Tibial nerve (tissue), 4 donors: ENCODE data around the gene ARID1B. TPM values are rescaled to one million over a fixed set of nuclear protein-coding genes. Genes with fewer than 3 reads are reported as not detected.

Source experiments
- DNase-seq, 2 donors: peaks; one replicate each; pipeline ENCODE4 v3.0.0-alpha.2; 2019; ENCODE audit warnings: low spot score in 2 of 2
- H3K27ac ChIP-seq, 4 donors: fragments of 200-600 bp; sonication (generic) in 3 of 4; one replicate each; pipeline ENCODE4 v1.5.1; 2017 to 2019; ENCODE audit warnings: mild to moderate bottlenecking in 1 of 4
- H3K27me3 ChIP-seq, 2 donors: fragments of 200-600 bp; sonication (generic) in 1 of 2; one replicate each; pipeline versions ENCODE4 v1.5.1 to v1.6.0; 2017 to 2019
- H3K36me3 ChIP-seq, 3 donors: fragments of 200-600 bp; sonication (generic); one replicate each; pipeline ENCODE4 v1.5.1; 2018 to 2019
- H3K4me1 ChIP-seq, 4 donors: fragments of 200-600 bp; sonication (generic) in 3 of 4; one replicate each; pipeline ENCODE4 v1.5.1; 2017 to 2019
- H3K4me3 ChIP-seq, 4 donors: fragments of 200-600 bp; sonication (generic) in 3 of 4; one replicate each; pipeline ENCODE4 v1.5.1; 2017 to 2019; ENCODE audit warnings: mild to moderate bottlenecking in 1 of 4, moderate library complexity in 1 of 4
- H3K9me3 ChIP-seq, 4 donors: fragments of 200-600 bp; sonication (generic) in 3 of 4; one replicate each; pipeline ENCODE4 v1.5.1; 2017 to 2019
- CTCF ChIP-seq, 5 experiments: fragments of 200-600 bp in 3 of 5; fragments of 450-650 bp in 2 of 5; sonication (generic) in 3 of 5; IDR thresholded peaks; one replicate each; pipeline ENCODE4 v1.5.1; 2016 to 2019; ENCODE audit warnings: antibody characterized with exemption in 5 of 5, mild to moderate bottlenecking in 3 of 5, moderate library complexity in 2 of 5
- EP300 ChIP-seq, 2 donors: sonication (generic); formaldehyde crosslinking; IDR thresholded peaks; one replicate each; pipeline ENCODE4 v1.6.1; 2017; ENCODE audit warnings: antibody characterized with exemption in 2 of 2, mild to moderate bottlenecking in 1 of 2
- POLR2A ChIP-seq, 2 donors: fragments of 450-650 bp; IDR thresholded peaks; one replicate each; pipeline ENCODE4 v1.6.1; 2017; ENCODE audit warnings: antibody characterized with exemption in 2 of 2, mild to moderate bottlenecking in 2 of 2, moderate library complexity in 2 of 2
- WGBS, 2 donors: methylation state at CpG; one replicate each; pipeline ENCODE4 v1.1.5; 2018; 5-methylcytosine and 5-hydroxymethylcytosine counted together
- total RNA-seq, 4 donors: library from RNA; depleted of rRNA; stranded (reverse); fragments of >200 nt; gene quantifications; one replicate each; pipeline ENCODE4 v1.1.0, GENCODE V29; 2016

The ARID1B gene
- total RNA-seq, 4 donors from 2014 or later = 91.5 to 123 (median 110) TPM

GRCh38 chr6:156767603-156768467 lies 9.3 kb upstream of the ARID1B start:
- Histone ChIP-seq H3K9me3 (no peaks in the 10 kb centered on the region), H3K27me3 (no peaks in the 10 kb centered on the region), H3K4me3 (no peak overlapping the region), H3K27ac (no peak overlapping the region), H3K36me3 (no peaks in the 10 kb centered on the region), H3K4me1 (no peaks in the 10 kb centered on the region)
- no peak for TF ChIP-seq CTCF (IDR thresholded peaks at IDR 0.05)
- no peak for TF ChIP-seq POLR2A (IDR thresholded peaks at IDR 0.05)
- TF ChIP-seq EP300 (IDR thresholded peaks at IDR 0.05) = no peak
- 82 to 87% methylated on average over 9 of the region's 9 CpGs for WGBS, 2 donors
- DNase-seq = no peak

- Histone ChIP-seq H3K27ac (no peak overlapping the region), H3K4me3 (no peak overlapping the region), H3K27me3 (no peaks in the 10 kb centered on the region), H3K36me3 (no peaks in the 10 kb centered on the region), H3K4me1 (peaks cover 0 to 26% (median 4%) of the 10 kb centered on the region in 4 donors), H3K9me3 (no peaks in the 10 kb centered on the region)
- TF ChIP-seq POLR2A (IDR thresholded peaks at IDR 0.05) (no peak), EP300 (IDR thresholded peaks at IDR 0.05) (no peak)
- 60 to 64% methylated on average over 3 of the region's 3 CpGs for WGBS, 2 donors
- no peak for DNase-seq
Observed at GRCh38 chr6:156771047-156771446, 6.1 kb upstream of the ARID1B start.

- TF ChIP-seq EP300 (IDR thresholded peaks at IDR 0.05) = no peak
- TF ChIP-seq POLR2A (IDR thresholded peaks at IDR 0.05) = no peak
- no peak for TF ChIP-seq CTCF (IDR thresholded peaks at IDR 0.05)
- 94 to 97% methylated on average over 7 of the region's 7 CpGs for WGBS, 2 donors
- no peak for DNase-seq
- Histone ChIP-seq H3K4me1 (peaks cover 0 to 32% (median 5%) of the 10 kb centered on the region in 4 donors), H3K27ac (no peak overlapping the region), H3K27me3 (no peaks in the 10 kb centered on the region), H3K4me3 (no peak overlapping the region), H3K36me3 (no peaks in the 10 kb centered on the region), H3K9me3 (no peaks in the 10 kb centered on the region)
Observed at GRCh38 chr6:156771761-156772160, 5.4 kb upstream of the ARID1B start.

GRCh38 chr6:156773476-156773875 lies 3.7 kb upstream of the ARID1B start:
- WGBS, 2 donors = 40 to 61% methylated on average over 5 of the region's 5 CpGs
- no peaks in the 10 kb centered on the region for H3K36me3 ChIP-seq
- H3K4me1 ChIP-seq = peaks cover 0 to 32% (median 5%) of the 10 kb centered on the region in 4 donors
- no peak overlapping the region for H3K4me3 ChIP-seq
- H3K27me3 ChIP-seq = no peaks in the 10 kb centered on the region
- TF ChIP-seq CTCF (IDR thresholded peaks at IDR 0.05) (no peak), EP300 (IDR thresholded peaks at IDR 0.05) (no peak), POLR2A (IDR thresholded peaks at IDR 0.05) (no peak)
- no peaks in the 10 kb centered on the region for H3K9me3 ChIP-seq
- H3K27ac ChIP-seq = peak overlapping the region in 3 of 4 donors; percentile 72 to 100 (median 94)
- no peak for DNase-seq

- TF ChIP-seq EP300 (IDR thresholded peaks at IDR 0.05) = no peak
- TF ChIP-seq CTCF (IDR thresholded peaks at IDR 0.05) = no peak
- TF ChIP-seq POLR2A (IDR thresholded peaks at IDR 0.05) = no peak
- DNase-seq = no peak
- Histone ChIP-seq H3K27me3 (no peaks in the 10 kb centered on the region), H3K36me3 (no peaks in the 10 kb centered on the region), H3K4me1 (peaks cover 0 to 32% (median 5%) of the 10 kb centered on the region in 4 donors), H3K27ac (peak overlapping the region; percentile 72 to 100 (median 96)), H3K4me3 (peak overlapping the region in 3 of 4 donors; percentile 4 to 23 (median 16)), H3K9me3 (no peaks in the 10 kb centered on the region)
- 31 to 34% methylated on average over 15 of the region's 15 CpGs for WGBS, 2 donors
Observed at GRCh38 chr6:156773935-156774852, 3.0 kb upstream of the ARID1B start.
